Activated CD4-positive, alpha-beta T cell treated with anti-CD3 and anti-CD28 coated beads, Interleukin-2, amount 10 ng/mL, durations not matched to agents 24 days and 14 days (primary cell): Measurements from ENCODE around the gene CERS1. TPM values are rescaled to one million over a fixed set of nuclear protein-coding genes. Genes with fewer than 3 reads are reported as not detected.

Source experiments
- DNase-seq: peaks from one replicate; pipeline ENCODE4 v3.0.0; 2022
- H3K27ac Mint-ChIP-seq: one replicate; pipeline ENCODE4 v1.8.0; 2022; ENCODE audit warnings: mild to moderate bottlenecking, mixed read lengths
- H3K27me3 Mint-ChIP-seq: one replicate; pipeline ENCODE4 v1.8.0; 2022; ENCODE audit warnings: mixed read lengths
- H3K36me3 Mint-ChIP-seq: one replicate; pipeline ENCODE4 v1.8.0; 2022; ENCODE audit warnings: low read depth, mild to moderate bottlenecking, mixed read lengths
- H3K4me1 Mint-ChIP-seq: one replicate; pipeline ENCODE4 v1.8.0; 2021; ENCODE audit warnings: mixed read lengths
- H3K4me3 Mint-ChIP-seq: one replicate; pipeline ENCODE4 v1.8.0; 2022; ENCODE audit warnings: mild to moderate bottlenecking, moderate library complexity, mixed read lengths
- H3K9me3 Mint-ChIP-seq: one replicate; pipeline ENCODE4 v1.8.0; 2021; ENCODE audit warnings: mixed read lengths
- intact Hi-C: fragments of 100-400 bp; cut with micrococcal nuclease; formaldehyde crosslinking; loops from one replicate; pipeline ENCODE4 v1.15.1; 2023
- total RNA-seq: library from RNA; stranded (reverse); gene quantifications from 2 replicates; pipeline ENCODE4 v1.2.3, GENCODE V29; 2022

The CERS1 gene
- total RNA-seq, 1 donor from 2014 or later, result 0.23 TPM

GRCh38 chr19:18856385-18857126, 39.4 kb downstream of the CERS1 start:
- no peak for DNase-seq
- Mint-ChIP-seq H3K4me3 (no peak overlapping the region), H3K4me1 (no peaks in the 10 kb centered on the region), H3K27ac (no peak overlapping the region), H3K36me3 (peaks cover 55% of the 10 kb centered on the region), H3K9me3 (no peaks in the 10 kb centered on the region), H3K27me3 (no peaks in the 10 kb centered on the region)
- intact Hi-C loops, result no loop called here

GRCh38 chr19:18855647-18856384, 40.1 kb downstream of the CERS1 start:
- Mint-ChIP-seq H3K27ac (no peak overlapping the region), H3K4me1 (no peaks in the 10 kb centered on the region), H3K9me3 (no peaks in the 10 kb centered on the region), H3K36me3 (peaks cover 55% of the 10 kb centered on the region), H3K4me3 (no peak overlapping the region), H3K27me3 (no peaks in the 10 kb centered on the region)
- DNase-seq, result no peak
- intact Hi-C loops, result no loop called here

GRCh38 chr19:18854982-18855381, 41.0 kb downstream of the CERS1 start:
- no peak for DNase-seq
- no peak overlapping the region for H3K4me3 Mint-ChIP-seq
- intact Hi-C loops, result no loop called here
- H3K4me1 Mint-ChIP-seq, result peaks cover 3% of the 10 kb centered on the region
- H3K27ac Mint-ChIP-seq, result no peak overlapping the region
- H3K36me3 Mint-ChIP-seq, result peaks cover 57% of the 10 kb centered on the region
- no peaks in the 10 kb centered on the region for H3K27me3 Mint-ChIP-seq
- no peaks in the 10 kb centered on the region for H3K9me3 Mint-ChIP-seq

GRCh38 chr19:18853755-18854427, 42.1 kb downstream of the CERS1 start:
- no peaks in the 10 kb centered on the region for H3K27me3 Mint-ChIP-seq
- peaks cover 12% of the 10 kb centered on the region for H3K4me1 Mint-ChIP-seq
- H3K4me3 Mint-ChIP-seq, result no peak overlapping the region
- DNase-seq, result no peak
- no peak overlapping the region for H3K27ac Mint-ChIP-seq
- H3K36me3 Mint-ChIP-seq, result peaks cover 65% of the 10 kb centered on the region
- intact Hi-C loops, result no loop called here
- H3K9me3 Mint-ChIP-seq, result no peaks in the 10 kb centered on the region

DNA sequence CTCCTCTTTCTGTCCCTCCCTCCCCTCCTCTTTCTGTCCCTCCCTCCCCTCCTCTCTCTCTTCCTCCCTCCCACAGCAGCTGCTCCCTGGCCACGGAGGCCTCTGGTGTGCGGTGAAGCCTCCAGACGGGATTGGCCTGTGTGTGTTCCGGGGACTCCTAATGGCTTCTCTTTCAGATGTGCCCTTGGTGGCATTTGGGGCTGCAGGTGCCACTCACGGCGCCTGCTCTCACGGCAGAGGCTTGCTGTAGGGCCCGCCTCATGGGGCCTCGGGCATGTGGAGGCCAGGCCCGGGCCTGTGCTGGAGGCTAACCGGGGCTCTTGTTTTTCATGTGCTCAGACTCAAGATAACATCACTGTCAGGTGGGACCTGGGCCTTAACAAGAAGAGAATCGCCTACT, 43.3 kb downstream of the CERS1 start:
- intact Hi-C loops, result no loop called here
- Mint-ChIP-seq H3K9me3 (no peaks in the 10 kb centered on the region), H3K36me3 (peaks cover 66% of the 10 kb centered on the region), H3K4me3 (no peak overlapping the region), H3K27me3 (no peaks in the 10 kb centered on the region), H3K4me1 (peaks cover 14% of the 10 kb centered on the region), H3K27ac (no peak overlapping the region)
- no peak for DNase-seq

GRCh38 chr19:18851673-18852325, 44.2 kb downstream of the CERS1 start:
- Mint-ChIP-seq H3K27me3 (no peaks in the 10 kb centered on the region), H3K9me3 (no peaks in the 10 kb centered on the region), H3K36me3 (peaks cover 69% of the 10 kb centered on the region), H3K27ac (no peak overlapping the region), H3K4me3 (no peak overlapping the region), H3K4me1 (peaks cover 20% of the 10 kb centered on the region)
- intact Hi-C loops, result no loop called here
- no peak for DNase-seq

- Mint-ChIP-seq H3K4me1 (peaks cover 25% of the 10 kb centered on the region), H3K36me3 (peaks cover 62% of the 10 kb centered on the region), H3K27ac (no peak overlapping the region), H3K27me3 (no peaks in the 10 kb centered on the region), H3K9me3 (no peaks in the 10 kb centered on the region), H3K4me3 (no peak overlapping the region)
- DNase-seq, result no peak
- intact Hi-C loops, result no loop called here
Observed at GRCh38 chr19:18850471-18851375, 45.2 kb downstream of the CERS1 start.

DNA sequence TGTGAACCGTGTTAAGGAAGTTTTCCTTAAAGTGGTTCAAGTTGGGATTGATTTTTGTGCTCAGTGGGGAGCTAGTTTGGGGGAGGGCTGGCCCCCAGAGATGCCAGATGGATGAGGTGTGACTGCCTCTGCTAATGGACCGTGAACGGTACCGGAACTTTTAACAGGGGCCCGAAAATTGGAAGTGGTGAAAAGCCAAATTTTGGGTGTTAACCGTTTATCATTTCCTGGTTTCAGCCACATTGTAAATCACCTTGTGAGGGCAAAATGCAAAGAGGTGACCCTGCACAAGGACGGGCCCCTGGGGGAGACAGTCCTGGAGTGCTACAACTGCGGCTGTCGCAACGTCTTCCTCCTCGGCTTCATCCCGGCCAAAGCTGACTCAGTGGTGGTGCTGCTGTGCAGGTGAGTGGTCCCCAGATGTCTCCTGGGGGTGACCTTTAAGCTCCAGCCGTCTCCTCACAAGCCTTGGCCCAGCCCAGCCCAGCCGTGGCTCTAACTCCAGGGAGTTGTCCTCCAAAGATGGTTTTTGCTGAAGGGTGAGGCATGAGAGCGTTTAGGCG, 46.0 kb downstream of the CERS1 start:
- no peaks in the 10 kb centered on the region for H3K9me3 Mint-ChIP-seq
- peak overlapping the region; percentile 54 for H3K27ac Mint-ChIP-seq
- intact Hi-C loops, result loop anchor here (5.0 to 10.0 kb wide), 3 partner anchors 55 to 385 kb away; partner anchors contain the start of genes COMP and REX1BD
- H3K27me3 Mint-ChIP-seq, result no peaks in the 10 kb centered on the region
- peaks cover 57% of the 10 kb centered on the region for H3K36me3 Mint-ChIP-seq
- peaks cover 30% of the 10 kb centered on the region for H3K4me1 Mint-ChIP-seq
- peak overlapping the region; percentile 32 for H3K4me3 Mint-ChIP-seq
- no peak for DNase-seq

DNA sequence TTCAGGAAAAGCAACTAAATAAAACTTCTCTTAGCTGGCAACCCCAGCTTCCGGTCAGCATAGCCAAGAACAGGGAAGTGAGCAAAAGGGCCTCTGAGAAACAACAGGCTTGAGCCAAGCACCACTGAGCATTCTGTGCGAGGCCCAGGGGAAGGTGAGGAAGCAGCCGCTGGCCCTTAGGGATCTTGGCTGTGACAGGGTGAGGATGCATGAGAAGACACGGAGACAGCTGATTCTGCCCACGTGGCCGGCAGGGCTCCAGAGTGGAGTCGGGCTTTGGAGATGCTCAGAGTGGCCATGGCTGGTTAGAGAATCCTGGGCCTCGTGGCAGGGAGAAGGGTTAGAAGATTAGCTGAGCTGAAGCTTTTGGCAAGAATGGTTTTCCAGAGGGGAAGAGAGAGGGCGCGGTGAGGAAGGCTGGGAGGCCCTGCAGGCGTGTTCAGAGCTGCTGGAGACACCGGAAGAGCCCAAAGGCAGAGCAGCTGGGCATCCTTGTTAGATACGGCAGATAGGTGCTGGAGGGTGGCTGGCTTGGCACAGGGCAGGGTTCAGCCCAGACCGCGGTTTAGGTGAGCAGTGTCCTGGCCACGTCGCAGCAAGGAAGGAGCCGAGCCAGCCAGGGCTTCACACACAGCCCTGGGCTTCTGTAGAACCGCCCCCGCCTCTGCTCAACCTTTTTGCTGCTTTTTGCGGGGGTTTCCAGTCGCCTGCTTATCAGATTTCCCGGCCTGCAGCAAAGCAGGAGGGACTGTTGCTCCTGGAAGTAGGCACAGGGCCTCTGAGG, 46.9 kb downstream of the CERS1 start:
- H3K27me3 Mint-ChIP-seq, result no peaks in the 10 kb centered on the region
- intact Hi-C loops, result loop anchor here (5.0 to 10.0 kb wide), 3 partner anchors 54 to 384 kb away; partner anchors contain the start of genes COMP and REX1BD
- H3K4me1 Mint-ChIP-seq, result peaks cover 33% of the 10 kb centered on the region
- no peak for DNase-seq
- H3K27ac Mint-ChIP-seq, result peak overlapping the region; percentile 54
- H3K36me3 Mint-ChIP-seq, result peaks cover 52% of the 10 kb centered on the region
- H3K4me3 Mint-ChIP-seq, result peak overlapping the region; percentile 32
- H3K9me3 Mint-ChIP-seq, result no peaks in the 10 kb centered on the region

GRCh38 chr19:18847549-18848463, 48.2 kb downstream of the CERS1 start:
- no peak overlapping the region for H3K4me3 Mint-ChIP-seq
- no peak overlapping the region for H3K27ac Mint-ChIP-seq

GRCh38 chr19:18846862-18847548, 49.0 kb downstream of the CERS1 start:
- H3K27me3 Mint-ChIP-seq, result no peaks in the 10 kb centered on the region
- no peaks in the 10 kb centered on the region for H3K9me3 Mint-ChIP-seq
- peaks cover 49% of the 10 kb centered on the region for H3K36me3 Mint-ChIP-seq
- peak overlapping the region; percentile 69 for H3K27ac Mint-ChIP-seq
- DNase-seq, result peak; percentile 89
- H3K4me3 Mint-ChIP-seq, result no peak overlapping the region
- H3K4me1 Mint-ChIP-seq, result peaks cover 48% of the 10 kb centered on the region
- intact Hi-C loops, result loop anchor here (5.0 to 10.0 kb wide), 3 partner anchors 52 to 382 kb away; partner anchors contain the start of genes COMP and REX1BD

More at GRCh38 chr19:18847549-18848463, 48.2 kb downstream of the CERS1 start:
- no peaks in the 10 kb centered on the region for H3K9me3 Mint-ChIP-seq
- peaks cover 49% of the 10 kb centered on the region for H3K36me3 Mint-ChIP-seq
- DNase-seq, result no peak
- intact Hi-C loops, result loop anchor here (5.0 to 10.0 kb wide), 3 partner anchors 53 to 383 kb away; partner anchors contain the start of genes COMP and REX1BD
- no peaks in the 10 kb centered on the region for H3K27me3 Mint-ChIP-seq
- H3K4me1 Mint-ChIP-seq, result peaks cover 45% of the 10 kb centered on the region
